Body of pancreas (tissue), 4 donors: ENCODE data around the gene RASSF8. TPM values are rescaled to one million over a fixed set of nuclear protein-coding genes. Genes with fewer than 3 reads are reported as not detected.
A peak's percentile ranks its signal among the peaks of the same experiment; 100 is the strongest.

Source experiments
- ATAC-seq: fragments of 150-250 bp; one replicate; pipeline ENCODE4 v1.9.1; 2016
- DNase-seq, 4 donors: peaks; one replicate each; pipeline ENCODE4 v3.0.0-alpha.2; 2019
- H3K27ac ChIP-seq, 4 donors: fragments of 200-600 bp; sonication (generic); 1 replicate in 3 of 4; 2 replicates in 1 of 4; pipeline versions ENCODE4 v1.5.1 to v1.6.1; 2016 to 2019; ENCODE audit warnings: mild to moderate bottlenecking in 1 of 4, mixed read lengths in 1 of 4, moderate library complexity in 1 of 4
- H3K27me3 ChIP-seq, 2 donors: fragments of 200-600 bp; sonication (generic); one replicate each; pipeline ENCODE4 v1.6.0; 2016; ENCODE audit warnings: mild to moderate bottlenecking in 1 of 2
- H3K36me3 ChIP-seq, 2 donors: fragments of 200-600 bp; sonication (generic); replicated peaks in 1 of 2; 2 replicates each; pipeline ENCODE4 v1.5.1; 2016; ENCODE audit warnings: low read depth in 2 of 2; ENCODE audit not compliant: insufficient read depth in 1 of 2
- H3K4me1 ChIP-seq: fragments of 200-600 bp; sonication (generic); one replicate; pipeline ENCODE4 v1.6.0; 2016
- H3K4me3 ChIP-seq, 2 donors: fragments of 200-600 bp; sonication (generic); 1 replicate in 1 of 2; 2 replicates in 1 of 2; pipeline ENCODE4 v1.5.1; 2016 to 2019
- H3K9me3 ChIP-seq, 3 donors: fragments of 200-600 bp; sonication (generic); 1 replicate in 2 of 3; 2 replicates in 1 of 3; pipeline ENCODE4 v1.5.1; 2016
- POLR2A ChIP-seq, 3 donors: fragments of 450-650 bp; IDR thresholded peaks; one replicate each; pipeline ENCODE4 v1.6.1; 2016; ENCODE audit warnings: antibody characterized with exemption in 3 of 3, mild to moderate bottlenecking in 2 of 3
- WGBS, 2 donors: methylation state at CpG; one replicate each; pipeline ENCODE4 v1.1.5; 2017; 5-methylcytosine and 5-hydroxymethylcytosine counted together
- intact Hi-C: fragments of 100-400 bp; cut with DNase I; formaldehyde crosslinking; loops from one replicate; pipeline ENCODE4 v1.15.1; 2023
- total RNA-seq, 2 donors: library from RNA; depleted of rRNA; stranded (reverse); fragments of >200 nt; gene quantifications; one replicate each; pipeline ENCODE4 v1.1.0, GENCODE V29; 2016
- TF ChIP-seq, protein P1 (sequence below), 7 experiments: fragments of 450-650 bp in 4 of 7; fragments of 200-600 bp in 3 of 7; sonication (generic) in 3 of 7; IDR thresholded peaks; one replicate each; pipeline ENCODE4 v1.5.1; 2016 to 2019; ENCODE audit warnings: antibody characterized with exemption in 7 of 7

The RASSF8 gene
- total RNA-seq, 2 donors from 2014 or later, result 15.8 to 19.1 TPM

DNA sequence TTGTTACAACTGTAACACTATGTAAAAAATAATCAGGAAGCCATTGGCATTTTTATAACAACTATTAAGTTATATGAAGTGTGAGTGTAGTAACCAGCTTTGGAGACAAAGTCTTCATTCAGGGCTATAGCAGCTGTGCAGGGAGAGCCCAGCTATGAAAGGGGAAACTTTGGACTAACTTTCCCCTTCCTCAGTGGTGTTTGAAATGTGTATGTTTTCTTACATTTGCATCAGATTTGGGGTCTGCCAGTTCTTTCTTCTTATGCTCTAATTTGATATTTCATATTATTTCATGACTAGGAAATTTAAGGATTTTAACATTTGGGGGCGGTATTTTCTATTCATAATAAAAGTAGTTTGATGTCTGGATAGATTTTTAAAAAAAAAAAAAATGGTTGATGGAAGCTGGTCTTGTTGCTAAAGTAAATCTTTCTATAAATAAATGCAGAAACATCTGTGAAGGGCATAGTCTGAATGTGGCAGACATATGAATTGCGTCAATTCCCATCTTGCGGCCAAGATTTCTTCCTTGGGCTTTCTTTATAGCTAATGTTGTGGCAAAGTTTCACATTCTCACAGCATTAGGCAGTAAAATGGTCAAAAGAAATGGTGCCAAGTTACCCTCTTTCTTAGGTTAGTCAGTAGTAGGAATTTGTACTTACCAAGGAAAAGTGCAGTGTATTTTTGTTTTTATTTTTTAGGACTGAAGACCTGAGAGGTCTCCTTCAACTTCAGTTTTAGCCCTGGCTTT is 35.6 kb downstream of the RASSF8 start:
- H3K4me3 ChIP-seq, result no peak overlapping the region
- ATAC-seq, result no peak
- intact Hi-C loops, result no loop called here
- WGBS, 2 donors, result 94 to 95% methylated on average over 3 of the region's 3 CpGs
- H3K27me3 ChIP-seq, result no peaks in the 10 kb centered on the region
- H3K9me3 ChIP-seq, result no peaks in the 10 kb centered on the region
- peaks cover 18% of the 10 kb centered on the region for H3K4me1 ChIP-seq
- no peak for DNase-seq
- H3K36me3 ChIP-seq, result no peaks in the 10 kb centered on the region
- TF ChIP-seq POLR2A (IDR thresholded peaks at IDR 0.05), result no peak
- TF ChIP-seq, protein P1, sequence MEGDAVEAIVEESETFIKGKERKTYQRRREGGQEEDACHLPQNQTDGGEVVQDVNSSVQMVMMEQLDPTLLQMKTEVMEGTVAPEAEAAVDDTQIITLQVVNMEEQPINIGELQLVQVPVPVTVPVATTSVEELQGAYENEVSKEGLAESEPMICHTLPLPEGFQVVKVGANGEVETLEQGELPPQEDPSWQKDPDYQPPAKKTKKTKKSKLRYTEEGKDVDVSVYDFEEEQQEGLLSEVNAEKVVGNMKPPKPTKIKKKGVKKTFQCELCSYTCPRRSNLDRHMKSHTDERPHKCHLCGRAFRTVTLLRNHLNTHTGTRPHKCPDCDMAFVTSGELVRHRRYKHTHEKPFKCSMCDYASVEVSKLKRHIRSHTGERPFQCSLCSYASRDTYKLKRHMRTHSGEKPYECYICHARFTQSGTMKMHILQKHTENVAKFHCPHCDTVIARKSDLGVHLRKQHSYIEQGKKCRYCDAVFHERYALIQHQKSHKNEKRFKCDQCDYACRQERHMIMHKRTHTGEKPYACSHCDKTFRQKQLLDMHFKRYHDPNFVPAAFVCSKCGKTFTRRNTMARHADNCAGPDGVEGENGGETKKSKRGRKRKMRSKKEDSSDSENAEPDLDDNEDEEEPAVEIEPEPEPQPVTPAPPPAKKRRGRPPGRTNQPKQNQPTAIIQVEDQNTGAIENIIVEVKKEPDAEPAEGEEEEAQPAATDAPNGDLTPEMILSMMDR (IDR thresholded peaks at IDR 0.05), result no peak
- H3K27ac ChIP-seq, result no peak overlapping the region

DNA sequence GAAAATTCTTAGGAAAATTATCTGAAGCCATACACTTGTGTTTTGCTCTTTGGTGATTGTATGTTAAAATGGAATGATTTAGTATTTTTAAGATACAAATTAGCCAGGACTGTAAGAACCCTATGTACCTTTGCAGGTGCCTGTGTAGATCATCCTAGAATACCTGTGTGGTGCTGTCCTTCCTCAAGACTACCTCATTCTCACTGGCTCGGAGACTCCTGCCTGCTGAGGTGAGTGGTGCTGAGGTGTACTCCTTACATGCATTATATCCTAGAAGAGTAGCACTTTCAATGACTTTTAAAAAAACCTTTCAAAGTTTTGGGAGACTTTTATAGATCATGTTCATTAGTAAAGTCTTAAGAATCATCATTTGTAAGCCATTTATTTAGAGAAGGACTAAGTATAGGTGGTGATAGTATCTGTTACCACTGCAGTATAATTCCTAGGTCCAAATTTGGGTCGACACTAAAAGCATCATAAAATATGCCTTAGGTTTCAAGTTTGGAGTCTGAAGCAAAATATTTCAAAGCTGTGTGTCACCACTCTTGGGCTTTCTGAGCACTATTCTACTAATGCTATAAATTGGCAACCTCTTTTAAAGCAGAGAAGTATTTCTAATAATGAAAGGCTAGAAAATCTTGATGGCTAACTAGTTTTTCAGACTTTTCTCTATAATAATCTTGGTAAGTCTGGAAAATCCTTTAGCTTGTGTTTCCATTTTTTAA is 36.6 kb downstream of the RASSF8 start:
- Histone ChIP-seq H3K4me1 (peaks cover 24% of the 10 kb centered on the region), H3K27ac (no peak overlapping the region), H3K36me3 (no peaks in the 10 kb centered on the region), H3K27me3 (no peaks in the 10 kb centered on the region), H3K9me3 (no peaks in the 10 kb centered on the region), H3K4me3 (no peak overlapping the region)
- 86 to 90% methylated on average over 2 of the region's 2 CpGs for WGBS, 2 donors
- intact Hi-C loops, result no loop called here
- DNase-seq, result no peak
- no peak for ATAC-seq
- TF ChIP-seq, protein P1 (IDR thresholded peaks at IDR 0.05), result no peak
- TF ChIP-seq POLR2A (IDR thresholded peaks at IDR 0.05), result no peak

GRCh38 chr12:25995906-25996305 is 37.4 kb downstream of the RASSF8 start:
- TF ChIP-seq POLR2A (IDR thresholded peaks at IDR 0.05), result no peak
- TF ChIP-seq, protein P1 (IDR thresholded peaks at IDR 0.05), result no peak
- Histone ChIP-seq H3K4me1 (peaks cover 24% of the 10 kb centered on the region), H3K27me3 (no peaks in the 10 kb centered on the region), H3K36me3 (no peaks in the 10 kb centered on the region), H3K27ac (peak overlapping the region in 1 of 4 donors; percentile 64), H3K9me3 (no peaks in the 10 kb centered on the region), H3K4me3 (no peak overlapping the region)
- WGBS, 2 donors, result 69 to 84% methylated on average over 2 of the region's 2 CpGs
- intact Hi-C loops, result no loop called here
- DNase-seq (no peak), ATAC-seq (no peak)

DNA sequence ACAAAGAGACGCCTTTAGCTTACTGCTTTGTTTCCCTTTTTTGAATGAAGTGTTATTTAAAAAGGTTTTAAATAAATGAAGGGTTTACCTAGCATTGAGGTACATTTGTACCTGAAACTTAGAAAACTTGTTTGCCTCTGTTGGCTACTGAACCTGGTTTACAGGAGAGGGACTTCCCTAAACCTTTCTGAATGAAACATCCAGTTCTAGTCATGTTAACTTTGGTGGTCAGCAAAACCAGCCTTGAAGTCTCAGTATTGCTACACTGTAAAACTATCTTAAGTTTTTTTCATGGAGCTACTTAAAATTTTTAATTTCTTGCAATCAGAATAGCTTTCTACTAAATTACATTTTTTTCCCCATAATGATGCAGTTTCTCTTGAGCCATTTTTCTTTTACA is 38.2 kb downstream of the RASSF8 start:
- intact Hi-C loops, result no loop called here
- WGBS, 2 donors, result 79 to 83% methylated on average over 1 of the region's 1 CpG
- DNase-seq (no peak), ATAC-seq (no peak)
- Histone ChIP-seq H3K4me1 (peaks cover 18% of the 10 kb centered on the region), H3K27ac (peak overlapping the region in 1 of 4 donors; percentile 64), H3K36me3 (no peaks in the 10 kb centered on the region), H3K9me3 (no peaks in the 10 kb centered on the region), H3K27me3 (no peaks in the 10 kb centered on the region), H3K4me3 (no peak overlapping the region)
- TF ChIP-seq, protein P1 (IDR thresholded peaks at IDR 0.05), result no peak
- no peak for TF ChIP-seq POLR2A (IDR thresholded peaks at IDR 0.05)
